Upper lobe of left lung (tissue), 6 donors: ENCODE results near the gene GAS2. TPM values are rescaled to one million over a fixed set of nuclear protein-coding genes. Genes with fewer than 3 reads are reported as not detected.
A peak's percentile ranks its signal among the peaks of the same experiment; 100 is the strongest.

Source experiments
- ATAC-seq, 2 donors: fragments of 200-7000 bp; cut with Tn5 transposase; one replicate each; pipeline ENCODE4 v1.9.1; 2022; ENCODE audit warnings: mild to moderate bottlenecking in 2 of 2, moderate library complexity in 2 of 2; ENCODE audit not compliant: low FRiP score in 2 of 2
- DNase-seq, 2 donors: peaks; one replicate each; pipeline ENCODE4 v3.0.0-alpha.2; 2019 to 2020
- H3K27ac ChIP-seq, 4 donors: fragments of 200-600 bp; sonication (generic); one replicate each; pipeline ENCODE4 v1.5.1; 2016 to 2019
- H3K27me3 ChIP-seq, 4 donors: fragments of 200-600 bp; sonication (generic); one replicate each; pipeline ENCODE4 v1.5.1; 2017 to 2019
- H3K36me3 ChIP-seq, 4 donors: fragments of 200-600 bp; sonication (generic); one replicate each; pipeline ENCODE4 v1.5.1; 2016 to 2019
- H3K4me1 ChIP-seq, 4 donors: fragments of 200-600 bp; sonication (generic); one replicate each; pipeline ENCODE4 v1.5.1; 2018 to 2019
- H3K4me3 ChIP-seq, 4 donors: fragments of 200-600 bp; sonication (generic); one replicate each; pipeline ENCODE4 v1.5.1; 2017 to 2019; ENCODE audit warnings: mild to moderate bottlenecking in 2 of 4, moderate library complexity in 1 of 4
- H3K9me3 ChIP-seq, 4 donors: fragments of 200-600 bp; sonication (generic); one replicate each; pipeline ENCODE4 v1.5.1; 2018 to 2019
- EP300 ChIP-seq, 4 donors: sonication (generic); formaldehyde crosslinking; IDR thresholded peaks; one replicate each; pipeline ENCODE4 v1.5.1; 2017; ENCODE audit warnings: antibody characterized with exemption in 4 of 4, control low read depth in 2 of 4
- POLR2A ChIP-seq, 4 donors: fragments of 450-650 bp; IDR thresholded peaks; one replicate each; pipeline ENCODE4 v1.5.1; 2016 to 2017; ENCODE audit warnings: antibody characterized with exemption in 4 of 4, mild to moderate bottlenecking in 2 of 4
- POLR2AphosphoS5 ChIP-seq, 2 donors: sonication (generic); formaldehyde crosslinking; IDR thresholded peaks; one replicate each; pipeline ENCODE4 v1.5.1; 2017; ENCODE audit warnings: antibody characterized with exemption in 2 of 2
- WGBS, 2 donors: methylation state at CpG; one replicate each; pipeline ENCODE4 v1.1.5; 2017 to 2018; 5-methylcytosine and 5-hydroxymethylcytosine counted together
- total RNA-seq, 6 donors: library from RNA; depleted of rRNA in 4 of 6; stranded (reverse); fragments of >200 nt in 4 of 6; gene quantifications; one replicate each; pipeline versions ENCODE4 v1.1.0 to v1.2.1, GENCODE V29; 2016 to 2021
- TF ChIP-seq, protein P1 (sequence below), 6 experiments: fragments of 450-650 bp in 4 of 6; fragments of 200-600 bp in 2 of 6; sonication (generic) in 2 of 6; IDR thresholded peaks; one replicate each; pipeline ENCODE4 v1.5.1; 2016 to 2019; ENCODE audit warnings: antibody characterized with exemption in 6 of 6
- donor health status: DM: no; HTN: no; CAD: no; lungs with moderate emphysema.
- donor health status: DM: no; HTN: yes; CAD: no; lungs with severe emphysema.

GAS2 gene
- total RNA-seq, 6 donors from 2014 or later: 1.5 to 6.3 (median 2.1) TPM; not detected in 1

DNA sequence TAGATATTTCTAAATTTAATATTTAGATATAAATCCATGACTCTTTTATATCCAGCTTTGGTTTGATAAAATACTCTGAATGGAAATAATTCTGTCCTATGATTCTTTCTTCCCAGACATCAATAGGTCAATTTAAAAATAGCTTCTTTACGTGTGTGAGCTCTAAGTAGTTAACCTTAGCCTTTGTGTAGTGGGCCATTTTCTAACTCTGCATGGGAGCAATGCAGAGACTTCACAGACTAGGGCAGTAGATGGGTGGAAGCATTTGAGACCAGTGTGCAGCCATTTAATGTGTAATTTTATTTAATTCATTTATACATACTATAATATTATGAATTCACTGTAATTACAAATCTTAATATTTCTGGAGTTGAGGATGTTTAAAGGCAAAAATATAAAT, 23.8 kb downstream of the GAS2 start:
- Histone ChIP-seq H3K36me3 (no peaks in the 10 kb centered on the region), H3K27ac (no peak overlapping the region), H3K9me3 (no peaks in the 10 kb centered on the region), H3K27me3 (no peaks in the 10 kb centered on the region), H3K4me3 (no peak overlapping the region), H3K4me1 (no peaks in the 10 kb centered on the region)
- 57 to 80% methylated on average over 1 of the region's 1 CpG for WGBS, 2 donors
- no peak for DNase-seq
- ATAC-seq: no peak
- TF ChIP-seq, protein P1, sequence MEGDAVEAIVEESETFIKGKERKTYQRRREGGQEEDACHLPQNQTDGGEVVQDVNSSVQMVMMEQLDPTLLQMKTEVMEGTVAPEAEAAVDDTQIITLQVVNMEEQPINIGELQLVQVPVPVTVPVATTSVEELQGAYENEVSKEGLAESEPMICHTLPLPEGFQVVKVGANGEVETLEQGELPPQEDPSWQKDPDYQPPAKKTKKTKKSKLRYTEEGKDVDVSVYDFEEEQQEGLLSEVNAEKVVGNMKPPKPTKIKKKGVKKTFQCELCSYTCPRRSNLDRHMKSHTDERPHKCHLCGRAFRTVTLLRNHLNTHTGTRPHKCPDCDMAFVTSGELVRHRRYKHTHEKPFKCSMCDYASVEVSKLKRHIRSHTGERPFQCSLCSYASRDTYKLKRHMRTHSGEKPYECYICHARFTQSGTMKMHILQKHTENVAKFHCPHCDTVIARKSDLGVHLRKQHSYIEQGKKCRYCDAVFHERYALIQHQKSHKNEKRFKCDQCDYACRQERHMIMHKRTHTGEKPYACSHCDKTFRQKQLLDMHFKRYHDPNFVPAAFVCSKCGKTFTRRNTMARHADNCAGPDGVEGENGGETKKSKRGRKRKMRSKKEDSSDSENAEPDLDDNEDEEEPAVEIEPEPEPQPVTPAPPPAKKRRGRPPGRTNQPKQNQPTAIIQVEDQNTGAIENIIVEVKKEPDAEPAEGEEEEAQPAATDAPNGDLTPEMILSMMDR (IDR thresholded peaks at IDR 0.05): no peak
- no peak for TF ChIP-seq POLR2AphosphoS5 (IDR thresholded peaks at IDR 0.05)

DNA sequence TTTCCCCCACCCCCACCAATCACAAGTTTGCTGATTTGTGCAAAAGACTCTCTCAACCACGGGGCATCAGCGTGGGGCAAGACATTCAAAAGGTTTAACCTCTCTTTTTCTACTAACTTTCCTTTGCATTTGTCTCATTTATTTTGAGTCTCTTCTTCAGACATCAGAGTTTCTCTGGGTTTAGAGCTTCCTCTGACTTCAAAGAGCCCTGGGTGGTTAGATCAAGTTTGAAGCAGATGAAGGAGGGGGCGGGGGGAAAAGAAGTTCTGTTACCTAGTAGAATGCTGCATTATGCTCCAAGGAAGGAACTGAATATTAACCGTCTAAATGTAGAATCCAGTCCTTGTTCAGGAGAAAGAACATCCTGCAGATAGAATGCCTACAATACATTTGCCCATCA, 24.5 kb downstream of the GAS2 start:
- no peaks in the 10 kb centered on the region for H3K36me3 ChIP-seq
- TF ChIP-seq POLR2A (IDR thresholded peaks at IDR 0.05) (no peak), POLR2AphosphoS5 (IDR thresholded peaks at IDR 0.05) (no peak), EP300 (IDR thresholded peaks at IDR 0.05) (no peak)
- TF ChIP-seq, protein P1 (IDR thresholded peaks at IDR 0.05): no peak
- DNase-seq (no peak), ATAC-seq (no peak)
- no peaks in the 10 kb centered on the region for H3K4me1 ChIP-seq
- H3K4me3 ChIP-seq: no peak overlapping the region
- H3K27ac ChIP-seq: no peak overlapping the region
- H3K27me3 ChIP-seq: no peaks in the 10 kb centered on the region
- 74% methylated on average over 4 of the region's 4 CpGs for WGBS, 2 donors
- H3K9me3 ChIP-seq: no peaks in the 10 kb centered on the region

DNA sequence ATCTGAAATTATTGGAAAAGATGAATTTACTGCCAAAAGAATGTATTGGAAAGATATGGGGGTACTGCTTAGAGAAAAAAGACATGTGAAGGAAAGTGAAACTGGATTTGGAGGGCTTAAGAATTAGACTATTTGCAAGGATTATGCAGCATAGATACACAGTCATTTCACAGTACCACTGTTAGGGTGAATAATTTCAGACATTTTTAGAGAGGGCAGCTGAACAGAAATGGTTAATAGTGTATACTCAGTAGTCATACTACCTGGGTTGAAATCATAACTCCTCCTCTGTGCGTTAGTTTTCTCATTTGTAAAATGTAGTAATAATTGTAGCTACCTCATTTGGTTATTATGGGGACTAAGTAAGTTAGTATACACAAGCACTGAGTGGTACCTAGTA, 33.0 kb downstream of the GAS2 start:
- TF ChIP-seq POLR2AphosphoS5 (IDR thresholded peaks at IDR 0.05) (no peak), POLR2A (IDR thresholded peaks at IDR 0.05) (no peak), EP300 (IDR thresholded peaks at IDR 0.05) (no peak)
- TF ChIP-seq, protein P1 (IDR thresholded peaks at IDR 0.05): no peak
- Histone ChIP-seq H3K4me1 (no peaks in the 10 kb centered on the region), H3K4me3 (no peak overlapping the region), H3K36me3 (no peaks in the 10 kb centered on the region), H3K27me3 (no peaks in the 10 kb centered on the region), H3K27ac (no peak overlapping the region), H3K9me3 (no peaks in the 10 kb centered on the region)
- ATAC-seq (no peak), DNase-seq (no peak)
- 86% methylated on average over 1 of the region's 1 CpG for WGBS, 2 donors

DNA sequence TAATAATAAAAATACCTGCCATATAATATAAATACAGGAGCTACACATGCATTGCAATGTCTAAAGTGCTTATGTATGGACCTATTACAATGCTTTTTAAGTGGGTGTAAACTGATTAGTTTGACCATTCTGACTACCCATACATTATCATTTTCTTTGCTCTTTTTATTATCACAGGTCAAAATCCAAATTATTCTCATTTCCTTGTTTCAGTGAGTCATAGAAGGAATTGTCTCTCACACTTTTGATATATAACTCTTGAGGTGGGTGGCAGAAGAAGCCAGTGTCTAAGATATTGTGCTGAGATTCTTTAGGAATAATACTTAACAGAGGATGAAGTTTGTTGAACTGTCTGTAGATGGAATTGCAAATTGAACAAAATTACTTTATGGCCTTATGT, 35.6 kb downstream of the GAS2 start:
- Histone ChIP-seq H3K4me1 (no peaks in the 10 kb centered on the region), H3K36me3 (no peaks in the 10 kb centered on the region), H3K27me3 (no peaks in the 10 kb centered on the region), H3K4me3 (no peak overlapping the region), H3K27ac (no peak overlapping the region), H3K9me3 (no peaks in the 10 kb centered on the region)
- DNase-seq: no peak
- TF ChIP-seq, protein P1 (IDR thresholded peaks at IDR 0.05): no peak
- no peak for ATAC-seq

DNA sequence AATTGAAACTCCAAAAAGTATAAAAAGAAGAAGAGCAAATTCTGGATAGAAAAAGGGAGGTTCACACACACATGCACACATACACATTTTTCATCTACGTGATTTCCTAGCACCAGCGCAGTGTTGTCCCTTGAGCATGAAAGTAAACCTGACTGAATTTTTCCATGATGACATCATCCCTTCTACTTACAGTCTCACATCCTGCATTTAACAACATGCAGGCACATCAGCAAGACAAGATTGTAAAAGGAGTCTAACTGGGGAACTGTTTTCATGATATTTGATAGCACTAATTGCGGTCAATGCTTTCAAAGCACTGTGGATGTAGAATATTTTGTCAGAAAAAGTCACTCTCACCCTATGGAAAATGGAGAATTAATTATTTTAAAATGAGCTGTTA, 36.6 kb downstream of the GAS2 start:
- no peak overlapping the region for H3K4me3 ChIP-seq
- H3K27ac ChIP-seq: no peak overlapping the region
- no peaks in the 10 kb centered on the region for H3K36me3 ChIP-seq
- DNase-seq (no peak), ATAC-seq (peak in 1 of 2 donors; percentile 19)
- 28 to 47% methylated on average over 3 of the region's 3 CpGs for WGBS, 2 donors
- no peaks in the 10 kb centered on the region for H3K9me3 ChIP-seq
- no peaks in the 10 kb centered on the region for H3K4me1 ChIP-seq
- H3K27me3 ChIP-seq: no peaks in the 10 kb centered on the region
- no peak for TF ChIP-seq POLR2AphosphoS5 (IDR thresholded peaks at IDR 0.05)
- TF ChIP-seq, protein P1 (IDR thresholded peaks at IDR 0.05): no peak
- no peak for TF ChIP-seq POLR2A (IDR thresholded peaks at IDR 0.05)
- TF ChIP-seq EP300 (IDR thresholded peaks at IDR 0.05): no peak
